PC-3 (cell line): Measurements from ENCODE around the gene RPL19. TPM values are rescaled to one million over a fixed set of nuclear protein-coding genes. Genes with fewer than 3 reads are reported as not detected.

Experiments used
- ATAC-seq: fragments of 200-7000 bp; cut with Tn5 transposase; 2 replicates; pipeline ENCODE4 v1.9.1; 2020; ENCODE audit warnings: mild to moderate bottlenecking, moderate library complexity
- BruUV-seq: library from RNA; stranded (reverse); fragments of 400-500 nt; replicated peaks from 2 replicates; lab custom pipeline; 2021; lab: Mats Ljungman, UMichigan
- CTCF ChIA-PET: fragments of 300-600 bp; sonication (Branson Sonifier 250); formaldehyde crosslinking; loops from one replicate; lab custom pipeline; 2022; ENCODE audit warnings: antibody characterized with exemption; lab: Charles Lee
- POLR2A ChIA-PET: fragments of 300-600 bp; sonication (Branson Sonifier 250); formaldehyde crosslinking; loops from one replicate; lab custom pipeline; 2022; ENCODE audit warnings: antibody characterized with exemption; ENCODE audit not compliant: unreplicated experiment; lab: Charles Lee
- DNase-seq: peaks from one replicate; pipeline ENCODE4 v3.0.0-alpha.2; 2015
- H2AFZ ChIP-seq: fragments of 300-600 bp; sonication (generic); 2 replicates; pipeline ENCODE4 v1.6.0; 2016; ENCODE audit warnings: antibody characterized with exemption, low read length
- H3F3A ChIP-seq: fragments of 300-600 bp; sonication (generic); one replicate; pipeline ENCODE4 v1.6.0; 2017; ENCODE audit warnings: antibody characterized with exemption, low read length, control low read depth, mild to moderate bottlenecking; ENCODE audit not compliant: unreplicated experiment
- H3K27ac ChIP-seq: fragments of 300-600 bp; sonication (generic); 2 replicates; pipeline ENCODE4 v1.5.1; 2016; ENCODE audit warnings: mild to moderate bottlenecking, low read length
- H3K27me3 ChIP-seq: fragments of 300-600 bp; sonication (generic); 2 replicates; pipeline ENCODE4 v1.6.1; 2016; ENCODE audit warnings: low read length, mixed read lengths
- H3K36me3 ChIP-seq: fragments of 300-600 bp; sonication (generic); 2 replicates; pipeline ENCODE4 v1.6.1; 2016; ENCODE audit warnings: low read depth, mixed run types, low read length, mixed read lengths
- H3K4me1 ChIP-seq: fragments of 300-600 bp; sonication (generic); 2 replicates; pipeline ENCODE4 v1.5.1; 2016; ENCODE audit warnings: low read length; ENCODE audit not compliant: insufficient read depth
- H3K4me2 ChIP-seq: fragments of 300-600 bp; sonication (generic); 2 replicates; pipeline ENCODE4 v1.6.0; 2016; ENCODE audit warnings: low read length
- H3K4me3 ChIP-seq: fragments of 300-600 bp; sonication (generic); 2 replicates; pipeline ENCODE4 v1.5.1; 2016; ENCODE audit warnings: mild to moderate bottlenecking, low read length, mixed read lengths
- H3K79me2 ChIP-seq: fragments of 300-600 bp; sonication (generic); 2 replicates; pipeline ENCODE4 v1.6.1; 2017; ENCODE audit warnings: low read length, mixed read lengths
- H3K9ac ChIP-seq: fragments of 300-600 bp; sonication (generic); 2 replicates; pipeline ENCODE4 v1.6.0; 2016; ENCODE audit warnings: mild to moderate bottlenecking, low read length
- H3K9me2 ChIP-seq: fragments of 300-600 bp; sonication (generic); replicated peaks from 2 replicates; pipeline ENCODE4 v1.6.1; 2016; ENCODE audit warnings: mixed run types, low read length, mixed read lengths
- H3K9me3 ChIP-seq: fragments of 300-600 bp; sonication (generic); 2 replicates; pipeline ENCODE4 v1.6.1; 2016; ENCODE audit warnings: low read length, mixed read lengths
- H4K20me1 ChIP-seq: fragments of 300-600 bp; sonication (generic); 2 replicates; pipeline ENCODE4 v1.6.1; 2016; ENCODE audit warnings: low read length, mixed read lengths
- CTCF ChIP-seq: fragments of 300-600 bp; sonication (generic); conservative IDR thresholded peaks from 2 replicates; pipeline ENCODE4 v1.5.1; 2017; ENCODE audit warnings: antibody characterized with exemption, low read depth, mild to moderate bottlenecking, low read length
- EZH2 ChIP-seq: fragments of 300-600 bp; sonication (generic); IDR thresholded peaks from one replicate; pipeline ENCODE4 v1.6.1; 2017; ENCODE audit warnings: antibody characterized with exemption, mild to moderate bottlenecking, low read length; ENCODE audit not compliant: unreplicated experiment
- EZH2phosphoT487 ChIP-seq: fragments of 300-600 bp; sonication (generic); IDR thresholded peaks from 2 replicates; pipeline ENCODE4 v1.6.1; 2018; ENCODE audit warnings: mild to moderate bottlenecking, antibody characterized with exemption, low read length, borderline replicate concordance
- intact Hi-C: fragments of 100-400 bp; cut with micrococcal nuclease; formaldehyde crosslinking; loops from 2 replicates; pipeline ENCODE4 v1.9.0; 2023
- total RNA-seq: library from RNA; depleted of rRNA; stranded (reverse); fragments of >200 nt; gene quantifications from 2 replicates; pipeline ENCODE4 v1.2.3, GENCODE V29; 2014

Gene RPL19
- total RNA-seq, 1 experiment from 2014 or later, result 2,509 TPM

DNA sequence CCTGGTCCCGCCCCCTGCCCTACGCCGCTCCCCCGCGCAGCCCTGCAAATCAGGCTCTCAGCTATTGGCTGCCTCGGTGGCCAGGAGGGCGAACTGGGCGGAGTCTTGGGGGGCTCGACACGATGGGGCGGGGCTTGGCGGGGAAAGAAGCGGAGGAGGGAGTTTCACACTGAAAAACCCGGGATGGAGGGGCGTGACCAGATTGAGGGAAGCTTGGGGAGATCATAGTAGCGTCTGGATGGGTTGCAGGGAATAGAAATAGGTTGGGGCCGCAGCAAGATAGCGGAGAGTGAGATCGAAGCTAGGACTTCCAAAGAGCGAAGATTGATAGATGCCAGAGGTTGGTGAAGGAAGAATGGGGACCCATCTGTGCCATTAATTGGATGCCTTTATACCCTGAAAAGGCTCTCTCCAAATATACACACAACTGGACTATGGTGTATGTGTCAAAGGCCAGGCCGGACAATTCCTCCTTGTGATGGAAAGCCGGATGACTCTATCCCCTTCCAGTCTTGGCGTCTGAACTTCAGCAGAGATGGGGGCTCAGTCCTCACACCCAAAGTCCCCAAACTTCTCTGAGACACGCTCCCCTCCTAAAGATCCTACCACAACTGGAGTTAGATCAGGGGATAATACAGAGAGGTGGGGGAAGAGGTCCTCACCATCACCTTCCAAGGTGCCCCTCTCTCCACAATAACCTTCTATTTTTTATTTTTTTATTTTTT lies 26.0 kb downstream of the RPL19 start:
- no peak overlapping the region for H3K9ac ChIP-seq
- H2AFZ ChIP-seq, result no peak overlapping the region
- no peaks in the 10 kb centered on the region for H3K4me1 ChIP-seq
- H3F3A ChIP-seq, result no peaks in the 10 kb centered on the region
- no TSS peak for BruUV-seq
- TF ChIP-seq EZH2phosphoT487 (no peak), EZH2 (no peak), CTCF (no peak)
- ChIA-PET CTCF (no interaction called here), POLR2A (no interaction called here)
- H3K9me3 ChIP-seq, result no peaks in the 10 kb centered on the region
- H3K27me3 ChIP-seq, result no peaks in the 10 kb centered on the region
- intact Hi-C loops, result no loop called here
- ATAC-seq, result no peak
- no peaks in the 10 kb centered on the region for H3K9me2 ChIP-seq
- DNase-seq, result no peak
- no peaks in the 10 kb centered on the region for H3K36me3 ChIP-seq
- H3K79me2 ChIP-seq, result no peaks in the 10 kb centered on the region
- H3K27ac ChIP-seq, result no peak overlapping the region
- no peak overlapping the region for H3K4me2 ChIP-seq
- no peak overlapping the region for H3K4me3 ChIP-seq
- H4K20me1 ChIP-seq, result no peaks in the 10 kb centered on the region

DNA sequence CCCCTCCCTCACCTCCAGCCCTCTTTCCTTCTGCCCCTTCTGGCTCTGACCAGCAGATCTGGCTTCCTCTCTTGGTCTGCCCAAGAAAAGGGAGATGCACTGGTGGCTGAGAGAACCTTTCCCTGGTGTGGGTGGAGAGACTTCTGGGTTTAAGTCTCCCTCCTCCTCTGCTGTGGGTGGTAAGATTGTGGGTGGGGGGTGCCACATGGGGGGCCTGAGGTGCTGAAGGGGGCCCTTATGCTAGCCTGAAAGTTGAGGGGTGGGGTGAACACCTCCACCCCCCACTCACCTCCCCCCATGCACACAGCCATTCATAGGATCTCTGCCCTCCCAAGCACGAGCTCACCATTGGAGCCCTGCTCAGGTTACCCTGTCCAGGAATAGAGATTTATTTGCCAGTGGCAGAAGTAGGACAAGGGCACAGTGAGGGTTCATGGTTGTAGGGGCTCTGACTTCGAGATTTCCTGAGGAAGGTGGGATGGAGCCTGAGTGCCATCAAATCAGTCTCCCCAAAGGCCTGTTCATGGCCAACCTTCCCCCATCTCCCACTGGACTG lies 27.4 kb downstream of the RPL19 start:
- H3K4me1 ChIP-seq, result no peaks in the 10 kb centered on the region
- CTCF ChIA-PET, result no interaction called here
- H2AFZ ChIP-seq, result no peak overlapping the region
- POLR2A ChIA-PET, result no interaction called here
- no peaks in the 10 kb centered on the region for H3K27me3 ChIP-seq
- no peaks in the 10 kb centered on the region for H4K20me1 ChIP-seq
- no peak overlapping the region for H3K4me3 ChIP-seq
- no peak overlapping the region for H3K9ac ChIP-seq
- H3K79me2 ChIP-seq, result no peaks in the 10 kb centered on the region
- no peak overlapping the region for H3K4me2 ChIP-seq
- no peak for ATAC-seq
- no peaks in the 10 kb centered on the region for H3F3A ChIP-seq
- no peak overlapping the region for H3K27ac ChIP-seq
- TF ChIP-seq EZH2phosphoT487, result no peak
- no peak for TF ChIP-seq EZH2
- intact Hi-C loops, result no loop called here
- DNase-seq, result no peak
- H3K9me2 ChIP-seq, result no peaks in the 10 kb centered on the region
- H3K9me3 ChIP-seq, result no peaks in the 10 kb centered on the region
- H3K36me3 ChIP-seq, result no peaks in the 10 kb centered on the region
- BruUV-seq, result no TSS peak

GRCh38 chr17:39229274-39229913 lies 29.3 kb downstream of the RPL19 start:
- H3K9me3 ChIP-seq, result no peaks in the 10 kb centered on the region
- H4K20me1 ChIP-seq, result no peaks in the 10 kb centered on the region
- H3K9me2 ChIP-seq, result no peaks in the 10 kb centered on the region
- ATAC-seq (peak; percentile 82), DNase-seq (peak; percentile 42)
- no peaks in the 10 kb centered on the region for H3K79me2 ChIP-seq
- H3K36me3 ChIP-seq, result no peaks in the 10 kb centered on the region
- H3F3A ChIP-seq, result no peaks in the 10 kb centered on the region
- H3K4me3 ChIP-seq, result no peak overlapping the region
- H2AFZ ChIP-seq, result no peak overlapping the region
- TF ChIP-seq EZH2phosphoT487 (no peak), EZH2 (no peak), CTCF (no peak)
- no peaks in the 10 kb centered on the region for H3K4me1 ChIP-seq
- BruUV-seq, result no TSS peak
- H3K9ac ChIP-seq, result no peak overlapping the region
- intact Hi-C loops, result no loop called here
- no peak overlapping the region for H3K27ac ChIP-seq
- no peak overlapping the region for H3K4me2 ChIP-seq
- no peaks in the 10 kb centered on the region for H3K27me3 ChIP-seq
- ChIA-PET POLR2A (no interaction called here), CTCF (interaction anchor here (0.7 kb wide), 1 partner anchor 471 kb away, joined by 5 read pairs; the partner anchor contains the start of gene ERBB2)
